ENCODE data around the gene OGDH.
"Not testable (repeated sequence)": the region's sequence is repeated elsewhere in the genome, so short reads cannot be mapped to it uniquely, and the experiment has no call there.

OGDH gene

GRCh38 chr7:44581879-44582603 is 24.4 kb upstream of the OGDH start, which contains the start of gene TMED4:
Gene TMED4 (minus strand): TSS chr7:44582231. CDS start chr7:44582206, 25 bp downstream.
- peak; percentile 99 for DNase-seq

DNA sequence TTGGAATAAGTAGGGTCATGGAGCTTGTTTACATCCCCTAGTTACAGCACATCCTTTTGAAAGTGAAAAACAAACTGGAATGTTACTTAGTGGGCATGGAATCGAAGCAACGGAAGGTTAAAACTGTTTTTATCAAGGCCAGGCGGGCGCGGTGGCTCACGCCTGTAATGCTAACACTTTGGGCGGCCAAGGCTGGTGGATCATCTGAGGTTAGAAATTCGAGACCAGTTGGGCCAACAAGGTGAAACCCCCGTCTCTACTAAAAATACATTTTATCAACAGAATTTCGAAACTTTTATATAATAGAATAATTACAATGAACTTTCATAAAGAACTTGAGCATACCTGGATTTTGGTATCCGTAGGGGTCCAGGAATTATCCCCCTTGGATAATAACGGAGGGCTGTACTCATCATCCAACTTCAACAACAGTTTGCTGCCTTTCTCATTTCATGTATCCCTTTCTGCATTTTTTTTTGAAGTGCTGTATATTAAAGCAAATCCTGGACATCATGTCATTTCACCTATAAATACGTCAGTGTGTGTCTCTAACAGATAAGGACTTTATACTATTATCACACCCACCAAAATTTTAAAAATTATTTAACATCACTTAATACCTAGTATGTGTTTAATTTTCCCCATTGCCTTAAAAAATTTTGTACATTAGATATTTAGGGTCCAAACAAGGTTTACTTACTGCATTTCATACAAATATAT is 23.1 kb upstream of the OGDH start:
- DNase-seq, result no peak

DNA sequence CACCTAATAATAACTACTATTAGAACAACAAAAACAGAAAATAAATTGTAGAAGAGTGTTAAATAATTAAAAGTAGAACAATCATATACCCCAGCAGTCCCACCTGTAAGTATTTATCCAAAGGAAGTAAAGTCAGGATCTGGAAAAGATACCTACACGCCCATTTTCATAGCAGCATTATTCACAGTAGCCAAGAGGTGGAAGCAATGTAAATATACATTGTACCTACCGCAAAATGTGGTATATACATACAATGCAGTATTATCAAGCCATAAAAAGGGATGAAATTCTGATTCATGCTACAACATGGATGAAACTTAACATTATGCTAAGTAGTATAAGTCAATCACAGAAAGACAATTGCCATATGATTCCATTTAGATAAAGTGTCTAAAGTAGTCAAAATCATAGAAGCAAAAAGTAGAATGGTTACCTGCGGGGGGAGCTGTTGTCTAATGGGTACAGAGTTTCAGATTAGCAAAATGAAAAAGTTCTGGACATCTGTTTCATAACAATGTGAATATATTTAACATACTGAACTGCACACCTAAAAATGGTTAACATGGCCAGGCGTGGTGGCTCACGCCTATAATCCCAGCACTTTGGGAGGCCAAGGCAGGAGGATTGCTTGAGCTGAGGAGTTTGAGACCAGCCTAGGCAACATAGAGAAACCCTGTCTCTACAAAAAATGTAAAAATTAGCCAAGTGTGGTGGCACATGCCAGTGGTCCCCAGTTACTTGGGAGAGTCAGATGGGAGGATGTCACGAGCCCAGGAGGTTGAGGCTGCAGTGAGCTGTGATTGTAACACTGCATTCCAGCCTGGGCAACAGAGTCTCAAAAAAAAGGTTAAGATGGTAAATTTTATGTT is 18.4 kb upstream of the OGDH start:
- DNase-seq, result peak; percentile 77

DNA sequence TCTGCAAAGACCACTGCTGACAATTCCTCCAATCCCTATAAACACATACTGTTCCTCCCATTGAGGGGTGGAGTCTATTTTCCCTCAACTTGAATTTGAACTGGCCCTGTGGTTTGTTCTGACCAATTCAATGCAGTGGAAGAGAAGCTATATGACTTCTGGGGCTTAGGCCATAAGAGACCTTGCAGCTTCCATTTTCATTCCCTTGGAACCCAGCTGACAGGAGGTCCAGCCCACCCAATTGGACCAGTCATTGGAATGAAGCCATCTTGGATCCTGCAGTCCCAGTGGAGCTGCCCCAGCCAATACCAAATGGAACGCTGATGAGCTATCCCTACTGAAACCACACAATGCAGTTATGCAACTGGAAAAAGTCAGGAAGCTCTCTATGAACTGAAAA is 15.5 kb upstream of the OGDH start:
- no peak for DNase-seq

DNA sequence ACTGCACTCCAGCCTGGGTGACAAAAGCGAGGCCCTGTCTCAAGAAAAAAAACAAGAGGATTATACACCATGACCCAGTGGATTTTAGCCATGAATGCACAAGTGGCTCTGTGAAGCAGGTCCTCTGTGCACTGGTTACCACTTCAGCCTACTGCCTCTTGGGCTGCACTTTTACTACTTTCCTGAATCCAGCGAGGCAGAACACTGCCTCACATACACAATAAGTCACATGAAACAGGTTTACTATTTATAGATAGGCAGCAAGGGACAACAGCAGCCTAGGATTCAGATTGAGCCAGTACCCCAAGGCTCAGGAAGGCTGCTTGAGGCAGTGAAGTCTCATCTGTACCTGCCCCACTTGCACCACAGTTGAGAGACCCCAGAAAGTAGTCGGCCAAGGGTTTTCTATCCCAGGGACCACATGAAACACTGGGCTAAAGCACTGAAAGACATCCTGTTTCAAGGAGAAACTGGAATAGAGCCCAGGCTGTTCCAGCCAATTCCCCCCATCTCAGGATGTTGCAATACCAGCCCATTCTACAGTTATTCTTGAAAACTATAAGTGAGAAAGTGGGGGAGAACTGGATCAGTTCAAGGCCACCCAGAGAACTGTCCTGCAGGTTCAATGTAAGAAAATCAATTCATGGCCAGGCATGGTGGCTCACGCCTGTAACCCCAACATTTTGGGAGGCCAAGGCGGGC is 10.3 kb upstream of the OGDH start:
- peak; percentile 46 for DNase-seq

DNA sequence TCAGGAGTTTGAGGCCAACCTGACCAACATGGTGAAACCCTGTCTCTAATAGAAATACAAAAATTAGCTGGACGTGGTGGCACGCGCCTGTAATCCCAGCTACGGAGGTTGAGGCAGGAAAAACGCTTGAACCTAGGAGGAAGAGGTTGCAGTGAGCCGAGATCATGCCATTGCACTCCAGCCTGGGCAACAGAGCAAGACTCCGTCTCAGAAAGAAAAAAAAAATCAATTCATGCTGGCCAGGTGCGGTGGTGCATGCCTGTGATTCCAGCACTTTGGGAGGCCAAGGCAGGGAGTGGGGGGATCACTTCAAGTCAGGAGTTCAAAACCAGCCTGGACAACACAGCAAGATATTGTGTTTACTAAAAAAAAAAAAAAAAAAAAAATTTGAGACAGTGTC is 9.2 kb upstream of the OGDH start:
- not testable (repeated sequence) for DNase-seq

GRCh38 chr7:44599222-44599621 is 7.2 kb upstream of the OGDH start:
- DNase-seq, result no peak

DNA sequence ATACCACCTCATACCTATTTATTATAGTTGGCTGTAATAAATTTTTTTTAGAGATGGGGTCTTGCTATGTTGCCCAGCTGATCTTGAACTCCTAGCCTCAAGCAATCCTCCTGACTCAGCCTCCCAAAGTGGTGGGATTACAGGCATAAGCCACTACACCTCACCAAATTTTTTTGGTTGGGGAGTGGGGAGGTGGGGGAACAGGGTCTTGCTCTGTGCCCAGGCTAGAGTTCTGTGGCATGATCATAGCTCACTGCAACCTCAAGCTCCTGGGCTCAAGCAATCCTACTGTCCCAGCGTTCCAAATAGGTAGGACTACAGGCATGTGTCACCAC is 3.9 kb upstream of the OGDH start:
- DNase-seq, result no peak

DNA sequence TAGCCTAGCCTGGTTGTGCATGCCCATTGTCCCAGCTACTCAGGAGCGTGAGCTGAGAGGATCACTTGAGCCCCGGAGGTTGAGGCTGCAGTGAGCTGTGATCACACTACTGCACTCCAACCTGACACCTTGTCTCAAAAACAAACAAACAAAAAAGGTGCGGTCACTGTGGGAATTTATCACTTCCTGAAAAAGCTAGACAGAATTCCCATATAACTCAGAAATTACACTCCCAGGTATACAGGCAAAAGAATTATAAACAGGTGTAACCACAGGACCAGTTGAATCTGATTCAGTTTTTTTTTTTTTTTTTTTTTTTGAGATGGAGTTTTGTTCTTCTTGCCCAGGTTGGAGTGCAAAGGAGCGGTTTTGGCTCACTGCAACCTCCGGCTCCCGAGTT is 3.2 kb upstream of the OGDH start:
- DNase-seq, result no peak

- no peak for DNase-seq
Observed at GRCh38 chr7:44604941-44605340, 1.5 kb upstream of the OGDH start.

DNA sequence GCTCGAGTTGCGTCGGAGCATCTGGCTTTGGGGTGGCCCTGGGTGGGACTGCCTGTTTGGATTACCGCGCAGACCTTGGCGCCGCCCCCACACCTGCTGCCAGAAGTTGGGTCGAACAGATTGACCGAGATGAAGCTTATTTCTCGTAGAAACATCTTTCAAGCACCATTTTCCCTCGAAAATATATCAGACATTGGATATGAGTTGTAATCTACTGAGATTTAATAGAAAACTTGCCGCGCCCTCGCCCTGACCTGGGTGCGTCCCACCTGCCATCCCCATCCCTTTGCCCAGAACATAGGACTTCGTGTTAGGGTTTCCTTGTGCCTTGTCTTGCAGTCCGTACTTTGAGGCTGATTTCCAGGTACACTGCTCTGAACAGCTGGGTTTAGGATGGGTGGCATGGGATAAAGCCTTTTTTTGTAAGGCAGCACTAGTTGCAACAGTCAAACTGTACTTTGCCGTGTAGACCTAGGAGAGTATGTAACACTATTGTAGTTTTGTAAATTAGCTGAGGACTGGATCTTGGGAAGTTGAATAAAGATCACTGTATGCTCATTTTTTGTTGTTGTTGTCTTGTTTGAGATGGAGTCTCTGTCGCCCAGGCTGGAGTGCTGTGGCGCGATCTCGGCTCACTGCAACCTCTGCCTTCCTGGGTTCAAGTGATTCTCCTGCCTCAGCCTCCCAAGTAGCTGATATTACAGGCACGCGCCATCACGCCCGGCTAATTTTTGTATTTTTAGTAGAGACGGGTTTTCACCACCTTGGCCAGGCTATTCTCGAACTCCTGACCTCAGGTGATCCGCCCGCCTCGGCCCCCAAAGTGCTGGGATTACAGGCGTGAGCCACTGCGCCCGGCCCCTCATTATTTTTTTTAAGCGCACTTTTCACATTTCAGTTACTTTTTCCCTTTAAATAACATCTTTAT is 978 bp downstream of the OGDH start:
- DNase-seq, result no peak

GRCh38 chr7:44608916-44609648 is 2.7 kb downstream of the OGDH start:
- DNase-seq, result no peak

- DNase-seq, result no peak
Observed at GRCh38 chr7:44609829-44610228, 3.4 kb downstream of the OGDH start.

DNA sequence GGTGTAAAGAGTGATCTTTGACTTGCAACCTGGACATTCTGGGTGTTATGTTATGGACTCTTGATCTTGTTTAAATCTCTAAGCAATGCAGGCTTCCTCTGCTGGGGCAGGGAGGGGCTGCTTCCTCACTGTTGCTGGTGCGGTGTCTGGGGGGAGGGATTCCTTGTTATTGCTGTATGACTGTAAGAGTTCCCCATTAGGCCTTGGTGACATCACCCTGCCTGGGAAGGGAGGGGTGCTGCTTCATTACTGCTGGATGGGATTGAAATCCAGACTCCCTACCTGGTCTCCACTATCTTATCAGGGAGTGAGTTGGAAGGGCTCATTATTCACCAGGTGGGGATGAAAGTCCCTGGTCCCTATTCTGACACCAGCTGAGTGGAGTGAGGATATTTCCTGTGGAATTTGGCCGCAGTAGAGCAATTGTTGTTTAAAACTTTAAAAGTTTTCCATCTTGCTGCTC is 8.8 kb downstream of the OGDH start:
- no peak for DNase-seq

- no peak for DNase-seq
Observed at GRCh38 chr7:44615793-44616192, 9.4 kb downstream of the OGDH start.

DNA sequence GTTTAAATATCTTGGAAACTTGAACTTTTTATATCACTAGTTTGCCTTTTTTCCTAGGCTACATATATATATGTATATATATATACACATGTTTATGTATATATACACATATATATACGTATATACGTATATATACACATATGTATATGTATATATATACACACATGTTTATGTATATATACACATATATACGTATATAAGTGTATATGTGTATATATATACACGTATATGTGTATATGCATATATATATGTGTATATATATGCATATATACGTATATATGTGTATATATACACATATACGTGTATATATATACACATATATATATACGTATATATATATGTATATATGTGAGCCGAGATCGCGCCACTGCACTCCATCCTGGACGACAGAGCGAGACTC is 10.1 kb downstream of the OGDH start:
- no peak for DNase-seq

- DNase-seq, result no peak
Observed at GRCh38 chr7:44617225-44617890, 10.9 kb downstream of the OGDH start.

GRCh38 chr7:44618045-44618444 is 11.6 kb downstream of the OGDH start:
- no peak for DNase-seq

DNA sequence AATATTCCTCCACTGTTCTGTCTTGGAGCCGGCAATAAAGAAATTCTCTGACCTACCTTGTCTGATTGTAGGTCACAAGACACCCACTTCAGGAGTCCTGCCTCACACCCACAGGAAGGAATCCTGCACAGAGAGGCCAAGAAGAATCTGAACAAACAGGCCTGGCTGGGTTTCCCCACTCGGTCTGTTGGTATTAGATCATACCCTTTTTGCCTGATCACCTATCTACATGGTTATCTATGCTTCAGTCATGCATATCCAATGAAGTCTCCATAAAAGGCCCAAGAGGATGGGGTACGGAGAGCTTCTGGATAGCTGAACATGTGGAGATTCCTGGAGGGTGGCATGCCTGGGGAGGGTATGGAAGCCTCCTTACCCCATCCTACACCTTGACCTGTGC is 12.3 kb downstream of the OGDH start:
- DNase-seq, result no peak

- no peak for DNase-seq
Observed at GRCh38 chr7:44621034-44621749, 14.8 kb downstream of the OGDH start.

Measured in RPMI8226 (cell line).